Activated T-cell treated with anti-CD3 and anti-CD28 coated beads for 48 hours (primary cell): ENCODE results near the gene RASD2.

Experiments
- DNase-seq: peaks from one replicate; pipeline ENCODE4 v3.0.0-alpha.2; 2020; ENCODE audit warnings: low read depth

Gene RASD2

GRCh38 chr22:35560366-35560765, 19.7 kb downstream of the RASD2 start:
- DNase-seq = no peak

- no peak for DNase-seq
Observed at GRCh38 chr22:35560824-35561223, 20.2 kb downstream of the RASD2 start.

DNA sequence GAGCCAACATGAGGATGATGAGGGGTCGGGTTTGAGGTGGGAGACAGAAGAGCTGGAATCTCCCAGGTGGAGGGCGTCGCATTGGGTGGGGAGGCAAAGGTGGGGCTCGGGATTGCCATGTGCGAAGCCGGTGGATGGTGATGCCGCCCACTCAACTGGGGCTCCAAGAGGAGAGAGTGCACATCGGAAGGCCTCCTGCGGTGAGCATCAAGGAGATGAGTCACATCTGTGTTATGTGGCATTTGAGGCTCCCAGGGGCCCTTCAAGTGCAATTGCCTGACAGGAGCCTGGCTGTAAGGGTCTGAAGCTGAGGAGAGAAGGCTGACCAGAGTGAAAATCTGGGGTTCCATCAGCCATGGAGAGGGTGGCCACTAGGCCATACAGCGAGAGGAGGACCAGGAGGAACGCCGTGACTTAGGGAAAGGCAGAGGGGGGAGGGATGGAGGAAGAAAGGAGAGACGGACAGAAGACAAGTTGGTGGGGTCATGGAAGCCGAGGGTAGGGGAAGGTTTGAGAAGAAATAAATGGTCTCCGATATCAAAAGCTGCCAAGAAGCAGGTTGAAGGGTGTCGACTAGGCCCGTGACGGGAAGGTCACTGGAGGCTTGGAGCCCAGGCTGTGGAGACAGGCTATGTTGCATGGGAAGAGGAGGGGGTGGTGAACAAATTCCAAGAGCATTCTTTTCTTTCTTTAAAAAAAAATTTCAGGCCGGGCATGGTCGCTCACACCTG, 21.3 kb downstream of the RASD2 start:
- no peak for DNase-seq

DNA sequence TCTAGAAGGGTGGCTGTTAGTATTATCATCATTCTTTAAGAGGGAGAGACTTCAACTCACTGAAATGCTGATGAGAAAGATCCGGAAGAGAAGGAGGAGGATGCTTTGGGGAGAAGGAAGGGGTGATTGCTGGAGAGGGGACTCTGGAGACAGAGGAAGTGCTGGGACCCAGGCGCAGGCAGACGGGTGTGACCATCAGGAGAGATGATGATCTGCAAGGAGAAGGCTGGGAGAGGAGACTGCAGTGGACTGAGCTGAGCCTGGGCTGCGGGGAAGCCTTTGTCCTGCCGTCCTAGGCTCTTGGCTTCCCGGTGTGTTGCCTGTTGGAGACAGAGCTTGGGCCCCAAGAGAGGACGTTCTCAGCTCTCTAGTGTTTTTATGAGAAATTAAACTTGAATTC, 22.6 kb downstream of the RASD2 start:
- DNase-seq = no peak

GRCh38 chr22:35564975-35565867, 24.6 kb downstream of the RASD2 start:
- no peak for DNase-seq

GRCh38 chr22:35567351-35568141, 26.9 kb downstream of the RASD2 start:
- DNase-seq = no peak

DNA sequence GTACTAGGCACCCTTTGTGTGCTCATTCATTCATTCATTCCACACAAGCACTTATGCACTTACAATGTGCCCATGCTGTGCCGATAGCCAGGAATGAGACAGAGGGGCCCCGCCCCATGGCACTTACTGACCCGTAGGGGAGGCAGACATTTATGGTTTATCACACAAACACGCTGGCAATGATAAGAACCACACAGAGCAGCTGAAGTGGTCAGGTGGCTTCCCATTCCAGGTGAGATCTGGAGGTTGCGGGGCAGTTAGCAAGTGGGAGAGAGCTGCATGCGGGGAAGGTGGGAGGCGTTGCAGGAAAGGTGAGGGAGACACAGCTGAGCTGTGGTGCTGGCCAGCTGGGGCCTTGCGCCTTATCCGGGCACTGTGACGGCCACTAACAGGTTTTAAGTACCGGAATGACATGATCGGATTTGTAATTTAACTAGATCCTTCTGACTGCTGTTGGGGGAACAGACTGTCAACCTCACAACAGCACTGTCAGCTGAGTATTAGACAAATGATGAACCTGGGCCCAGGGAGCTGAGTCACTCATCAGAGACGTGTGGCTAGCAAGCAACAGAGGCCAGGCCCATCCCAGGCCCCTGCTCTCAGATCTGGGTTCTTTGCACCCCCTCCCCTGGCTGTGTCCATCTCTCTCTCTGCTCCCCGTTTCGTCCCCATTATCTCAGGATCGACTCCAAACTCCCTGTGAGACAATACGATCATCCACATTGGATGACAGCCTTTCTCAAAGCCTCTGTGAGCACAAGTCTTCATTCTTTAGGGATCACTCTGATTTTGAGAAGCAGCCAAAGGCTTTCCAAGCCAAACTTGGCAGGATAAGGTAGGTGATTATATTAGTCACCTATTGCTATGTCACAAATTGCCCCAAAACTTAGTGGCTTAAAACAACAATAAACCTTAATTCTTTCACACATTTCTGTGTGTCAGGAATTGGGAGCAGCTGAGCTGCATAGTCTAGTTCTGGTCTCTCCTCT, 28.4 kb downstream of the RASD2 start:
- no peak for DNase-seq

- DNase-seq = no peak
Observed at GRCh38 chr22:35569916-35570315, 29.3 kb downstream of the RASD2 start.

- no peak for DNase-seq
Observed at GRCh38 chr22:35570686-35571194, 30.1 kb downstream of the RASD2 start.

GRCh38 chr22:35572556-35572955, 31.9 kb downstream of the RASD2 start:
- no peak for DNase-seq

GRCh38 chr22:35575116-35575748, 34.6 kb downstream of the RASD2 start:
- DNase-seq = no peak

- DNase-seq = no peak
Observed at GRCh38 chr22:35576671-35577070, 36.0 kb downstream of the RASD2 start.

DNA sequence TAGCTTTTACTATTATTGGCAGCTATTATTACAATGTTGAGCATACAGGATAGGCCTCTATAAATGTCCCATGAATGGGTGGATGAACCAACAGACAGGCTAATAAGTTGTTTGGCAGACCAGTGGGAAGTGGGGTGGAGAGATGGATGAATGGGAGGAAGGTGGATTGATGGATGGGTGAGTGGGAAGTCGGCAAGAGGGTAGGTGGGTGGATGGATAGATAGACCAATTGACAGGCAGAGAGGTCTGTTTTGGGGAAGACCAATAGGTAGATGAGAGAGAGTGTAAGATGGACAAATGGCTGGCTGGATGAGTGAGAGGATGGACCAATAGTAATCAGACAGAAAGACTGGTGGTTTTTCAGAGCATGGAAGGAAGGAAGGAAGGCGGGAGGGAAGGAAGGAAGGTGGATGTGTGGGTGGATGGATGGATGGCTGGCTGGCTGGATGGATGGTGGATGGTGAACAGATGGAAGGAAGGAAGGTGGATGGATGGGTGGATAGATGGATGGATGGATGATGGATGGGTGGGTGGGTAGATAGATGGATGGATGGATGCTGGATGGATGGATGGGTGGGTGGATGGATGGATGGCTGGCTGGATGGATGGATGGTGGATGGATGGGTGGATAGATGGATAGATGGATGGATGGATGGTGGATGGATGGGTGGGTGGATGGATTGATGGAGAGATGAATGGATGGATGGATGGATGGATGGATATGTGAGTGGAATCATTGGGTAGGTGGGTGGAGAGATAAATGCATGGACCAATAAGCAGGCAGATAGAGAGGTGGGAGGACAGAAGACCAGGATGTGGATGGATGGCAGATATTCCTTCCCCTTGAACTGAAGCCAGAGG, 37.4 kb downstream of the RASD2 start:
- no peak for DNase-seq

GRCh38 chr22:35578836-35579575, 38.4 kb downstream of the RASD2 start:
- no peak for DNase-seq

- DNase-seq = no peak
Observed at GRCh38 chr22:35580351-35581022, 39.9 kb downstream of the RASD2 start.

DNA sequence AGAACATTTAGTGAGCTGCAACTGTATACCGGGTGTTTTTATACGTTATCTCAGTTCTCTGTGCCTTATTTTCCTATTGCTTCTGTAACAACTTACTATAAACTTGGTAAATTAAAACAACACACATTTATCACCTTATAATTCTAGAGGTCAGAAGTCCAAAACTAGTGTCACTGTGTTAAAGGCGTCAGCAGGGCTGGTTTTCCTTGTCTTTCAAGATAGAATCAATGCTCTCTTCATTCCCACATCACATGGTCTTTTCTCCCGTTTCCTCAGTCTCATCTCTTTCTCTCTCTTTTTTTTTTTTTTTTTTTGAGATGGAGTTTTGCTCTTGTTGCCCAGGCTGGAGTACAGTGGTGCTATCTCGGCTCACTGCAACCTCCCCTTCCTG, 40.4 kb downstream of the RASD2 start:
- DNase-seq = no peak

DNA sequence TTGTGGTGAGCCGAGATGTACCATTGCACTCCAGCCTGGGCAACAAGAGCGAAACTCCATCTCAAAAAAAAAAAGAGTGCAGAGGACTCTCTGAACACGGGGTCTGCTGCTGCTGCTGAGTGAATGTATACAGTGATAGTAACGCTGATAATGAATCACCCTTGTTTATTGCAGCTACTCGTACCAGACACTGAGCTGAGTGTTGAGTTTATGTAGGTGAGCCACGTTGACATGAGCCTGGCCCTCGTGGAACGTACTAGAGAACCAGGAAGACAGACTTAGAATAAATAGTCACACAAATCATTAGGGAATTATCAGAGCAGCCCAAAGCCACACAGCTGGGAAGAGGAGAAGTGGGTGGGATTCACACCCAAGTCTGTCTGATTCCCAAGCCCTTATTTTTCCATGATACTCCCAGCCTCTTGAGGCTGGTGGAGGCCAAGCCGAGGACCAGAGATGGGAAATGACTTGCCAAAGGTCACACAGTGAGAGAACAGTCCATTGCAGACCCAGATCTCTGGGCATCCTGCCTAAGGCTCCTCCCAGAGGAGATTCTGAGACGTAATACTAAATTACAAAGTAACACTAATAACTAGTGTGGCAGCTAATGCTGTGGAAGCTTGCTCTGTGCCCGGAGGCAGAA, 41.7 kb downstream of the RASD2 start:
- DNase-seq = no peak
